Spleen (tissue), 7 donors: Measurements from ENCODE around the gene SHC1.

Experiments
- CTCF ChIP-seq, 11 experiments: fragments of 200-600 bp in 7 of 11; fragments of 450-650 bp in 4 of 11; sonication (generic) in 4 of 11; IDR thresholded peaks in 8 of 11; conservative IDR thresholded peaks in 3 of 11; 1 replicate in 7 of 11; 2 replicates in 4 of 11; pipeline versions ENCODE4 v1.4.0 to v1.8.0; 2016 to 2021; ENCODE audit warnings: antibody characterized with exemption in 11 of 11, inconsistent platforms in 4 of 11, mild to moderate bottlenecking in 1 of 11
- POLR2A ChIP-seq, 3 donors: fragments of 450-650 bp; IDR thresholded peaks; one replicate each; pipeline ENCODE4 v1.5.1; 2017; ENCODE audit warnings: antibody characterized with exemption in 3 of 3, mild to moderate bottlenecking in 1 of 3
- POLR2AphosphoS5 ChIP-seq, 3 donors: sonication (generic); formaldehyde crosslinking; IDR thresholded peaks; one replicate each; pipeline ENCODE4 v1.5.1; 2017; ENCODE audit warnings: antibody characterized with exemption in 3 of 3
- donor health status: DM: no; HTN: no; CAD: no; lungs with moderate emphysema.
- donor health status: DM: no; HTN: no; CAD: no.
- donor health status: DM: no; HTN: no; CAD: no.

- no peak for TF ChIP-seq POLR2A (IDR thresholded peaks at IDR 0.05)
- no peak for TF ChIP-seq CTCF (IDR thresholded peaks at IDR 0.05 in 8 of 11, conservative IDR thresholded peaks at IDR 0.05 in 3 of 11)
- no peak for TF ChIP-seq POLR2AphosphoS5 (IDR thresholded peaks at IDR 0.05)
Observed at GRCh38 chr1:154972213-154972516, 1.6 kb upstream of the SHC1 start.
